Left forelimb (tissue), 1 donor: ENCODE measurements around the gene OR6B1.
"Not testable (repeated sequence)": the region's sequence is repeated elsewhere in the genome, so short reads cannot be mapped to it uniquely, and the experiment has no call there.

Experiments used
- DNase-seq: peaks from one replicate; pipeline ENCODE4 v3.0.0-alpha.2; 2018; ENCODE audit warnings: low spot score

Gene OR6B1

DNA sequence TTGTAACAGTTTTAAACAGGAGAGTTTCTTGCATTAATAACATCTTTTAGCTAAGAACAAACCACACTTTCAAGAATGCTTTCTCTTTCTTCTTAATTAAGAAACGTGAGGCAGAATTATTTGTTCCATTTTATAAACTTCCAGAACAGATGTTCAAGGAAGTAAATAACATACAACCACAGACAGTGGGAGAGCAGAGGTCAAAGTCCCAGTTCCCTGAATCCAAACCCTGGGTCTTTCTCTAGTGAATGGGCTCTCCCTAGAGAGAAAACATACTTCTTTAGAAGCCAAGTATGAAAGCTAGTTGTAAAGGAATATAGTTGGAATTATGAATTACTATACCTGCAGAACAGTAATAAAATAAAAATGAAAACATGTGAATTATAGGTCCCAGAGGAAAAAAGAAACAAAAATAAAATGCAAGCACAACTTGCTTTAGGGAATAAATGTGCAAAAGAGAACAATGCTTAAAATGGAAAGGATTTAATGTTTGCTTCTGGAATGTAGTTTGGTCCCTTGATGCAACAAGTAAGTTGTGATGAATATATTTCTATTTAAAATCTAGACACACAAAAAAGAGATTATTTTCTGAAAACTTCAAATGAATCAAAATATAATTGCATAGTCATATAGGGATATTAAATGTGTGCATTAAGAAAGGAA, 6.0 kb downstream of the OR6B1 start:
- DNase-seq = no peak

DNA sequence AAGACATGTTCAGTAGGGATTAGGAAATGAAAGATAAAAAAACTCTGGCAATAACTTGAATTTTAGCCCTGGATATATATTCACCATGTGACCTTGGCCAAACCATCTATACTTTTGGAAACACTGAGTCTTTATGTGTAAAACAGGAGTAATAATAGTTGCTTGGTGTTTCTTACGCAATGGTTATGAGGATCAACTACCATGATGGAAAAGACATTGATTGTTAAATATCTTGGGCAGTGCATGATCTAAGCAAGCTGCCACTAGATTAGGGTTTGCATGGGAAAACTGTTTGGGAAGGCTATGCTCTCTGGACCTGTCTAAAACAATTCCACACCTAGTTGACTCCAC, 6.5 kb downstream of the OR6B1 start:
- DNase-seq = no peak

DNA sequence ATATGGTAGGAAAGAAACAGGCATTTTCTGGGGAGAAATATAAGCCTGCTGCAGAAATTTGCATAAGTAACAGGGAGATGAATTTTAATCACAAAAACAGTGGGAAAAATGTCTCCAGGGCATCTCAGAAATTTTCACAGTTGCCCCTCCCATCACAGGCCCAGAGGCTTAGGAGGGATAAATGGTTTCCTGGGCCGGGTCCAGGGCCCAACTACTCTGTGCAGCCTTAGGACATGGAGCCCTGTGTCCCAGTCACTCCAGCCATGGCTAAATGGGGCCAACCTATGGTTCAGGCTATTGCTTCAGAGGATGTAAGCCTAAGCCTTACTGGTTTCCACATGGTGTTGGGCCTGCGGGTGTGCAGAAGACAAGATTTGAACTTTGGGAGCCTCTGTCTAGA, 9.2 kb downstream of the OR6B1 start:
- no peak for DNase-seq

DNA sequence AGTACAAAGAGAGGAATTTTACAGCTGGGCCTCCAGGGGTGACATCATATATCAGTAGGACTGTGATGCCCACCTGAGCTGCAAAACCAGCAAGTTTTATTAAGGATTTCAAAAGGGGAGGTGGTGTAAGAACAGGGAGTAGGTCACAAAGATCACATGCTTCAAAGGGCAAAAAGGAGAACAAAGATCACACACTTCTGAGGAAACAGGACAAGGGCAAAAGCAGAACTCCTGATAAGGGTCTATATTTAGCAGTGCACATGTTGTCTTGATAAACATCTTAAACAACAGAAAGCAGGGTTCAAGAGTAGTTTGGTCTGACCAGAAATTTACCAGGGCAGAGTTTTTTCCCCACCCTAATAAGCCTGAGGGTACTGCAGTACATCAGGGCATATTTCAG, 9.9 kb downstream of the OR6B1 start:
- not testable (repeated sequence) for DNase-seq

DNA sequence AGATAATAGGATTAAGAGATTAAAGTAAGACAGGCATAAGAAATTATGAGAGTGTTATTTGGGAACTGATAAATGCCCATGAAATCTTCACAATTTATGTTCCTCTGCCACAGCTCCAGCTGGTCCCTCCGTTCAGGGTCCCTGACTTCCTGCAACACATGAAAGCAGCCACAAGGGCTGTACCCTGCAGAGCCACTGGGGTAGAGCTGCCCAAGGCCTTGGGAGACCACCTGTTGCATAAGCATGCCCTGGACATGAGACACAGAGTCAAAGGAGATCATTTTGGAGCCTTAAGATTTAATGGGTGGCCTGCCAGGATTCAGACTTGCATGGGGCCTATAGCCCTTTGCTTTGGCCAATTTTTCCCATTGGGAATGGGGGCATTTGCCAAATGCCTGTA, 10.7 kb downstream of the OR6B1 start:
- not testable (repeated sequence) for DNase-seq

DNA sequence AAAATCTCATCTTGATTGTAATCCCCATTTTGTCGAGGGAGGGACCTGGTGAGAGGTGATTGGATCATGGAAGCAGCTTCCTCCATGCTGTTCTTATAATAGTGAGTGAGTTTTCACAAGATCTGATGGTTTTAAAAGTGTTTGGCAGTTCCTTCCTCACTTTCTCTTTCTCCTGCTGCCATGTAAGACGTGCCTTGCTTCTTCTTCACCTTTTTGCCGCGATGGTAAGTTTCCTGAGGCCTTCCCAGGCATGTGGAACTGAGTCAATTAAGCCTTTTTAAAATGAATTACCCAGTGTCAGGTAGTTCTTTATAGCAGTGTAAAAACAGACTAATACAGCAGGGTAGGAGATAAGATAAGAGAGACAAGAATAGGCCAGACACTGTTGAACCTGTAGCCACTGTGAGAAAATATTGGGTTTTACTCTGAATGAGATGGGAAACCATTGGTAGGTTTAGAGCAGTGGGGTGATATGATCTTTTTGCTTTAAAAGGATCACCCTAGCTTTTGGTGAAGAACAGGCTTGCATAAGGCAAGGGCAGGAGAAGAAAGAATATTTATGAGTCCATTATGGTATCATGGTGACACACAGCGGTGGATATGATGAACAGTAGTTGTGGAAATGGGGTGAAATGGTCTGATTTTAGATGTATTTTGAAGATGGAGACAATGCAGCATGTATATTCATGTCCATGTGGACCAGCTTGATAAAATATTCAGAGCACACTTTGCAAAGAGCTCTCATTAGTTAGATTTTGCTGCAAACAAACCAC, 11.5 kb downstream of the OR6B1 start:
- no peak for DNase-seq

DNA sequence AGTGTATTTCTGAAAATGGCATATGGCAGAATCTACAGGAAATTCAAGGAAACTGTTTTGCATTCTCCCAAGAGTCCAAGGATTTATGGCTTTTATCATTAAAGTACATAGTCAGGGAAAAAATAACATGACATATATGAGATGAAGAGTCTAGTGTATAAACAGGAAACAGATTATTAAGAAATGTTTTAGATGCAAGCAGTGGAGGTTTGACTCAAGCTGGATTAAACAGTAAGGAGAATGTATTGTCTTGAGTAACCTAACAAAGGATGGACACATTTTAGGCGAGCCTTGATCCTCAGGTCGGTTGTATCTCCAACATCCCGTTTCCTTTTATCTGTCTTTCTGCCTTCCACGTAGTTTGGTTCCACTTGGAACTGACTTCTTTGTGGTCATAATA, 17.9 kb downstream of the OR6B1 start:
- no peak for DNase-seq

DNA sequence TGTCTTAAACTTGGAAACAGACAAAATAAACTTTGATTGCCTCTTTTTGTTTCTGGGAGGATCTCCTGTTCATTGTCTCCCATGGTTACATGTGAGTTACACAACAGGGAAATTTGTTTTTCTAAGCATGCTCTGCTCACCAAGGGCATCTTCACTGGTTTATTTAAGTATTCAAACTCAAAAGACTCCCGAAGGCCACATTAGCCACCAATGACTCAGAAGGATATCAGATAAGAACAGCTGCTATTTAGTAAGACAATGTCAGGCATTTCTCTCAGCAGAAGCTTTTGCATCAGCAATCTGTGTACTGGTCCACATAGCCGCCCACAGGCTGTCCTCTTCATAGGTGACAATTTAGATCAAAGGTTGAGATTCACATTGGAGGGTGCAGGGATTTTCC, 19.3 kb downstream of the OR6B1 start:
- DNase-seq = no peak

DNA sequence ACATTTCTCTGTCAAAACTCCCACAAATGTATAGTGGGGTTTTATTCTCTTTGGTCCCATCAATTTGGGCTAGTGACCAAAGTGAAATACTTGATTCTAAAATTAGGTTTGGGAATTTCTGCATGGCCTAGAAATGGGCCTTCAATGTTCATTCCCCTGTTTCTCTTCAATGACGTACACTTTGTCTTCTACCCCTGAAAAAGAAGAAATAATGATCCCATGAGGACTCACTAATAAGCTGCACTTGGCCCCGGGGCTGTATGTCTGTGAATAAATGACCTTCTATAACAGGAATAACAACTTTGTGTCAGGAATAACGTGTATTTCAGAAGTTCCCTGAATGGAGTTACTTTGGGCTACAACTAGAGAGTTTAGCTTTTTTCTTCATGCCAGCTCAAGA, 20.2 kb downstream of the OR6B1 start:
- no peak for DNase-seq

DNA sequence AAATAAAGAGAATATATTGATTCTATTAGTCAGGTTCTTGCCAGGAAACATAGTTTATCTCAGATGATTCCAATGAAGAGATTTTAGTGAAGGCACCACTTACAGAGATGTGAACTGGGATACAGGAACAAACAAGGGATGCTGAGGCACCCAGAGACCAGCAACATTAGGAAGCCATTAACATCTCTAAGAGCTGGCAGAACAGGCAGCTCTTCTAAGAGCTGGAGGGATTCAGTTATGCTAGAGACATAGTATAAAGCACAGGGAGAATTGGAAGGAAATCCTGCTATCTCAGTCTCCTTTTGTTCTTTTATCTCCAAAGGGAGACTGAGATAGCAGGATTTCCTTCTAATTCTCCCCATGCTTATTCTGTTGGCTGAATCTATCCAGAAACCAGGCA, 22.0 kb downstream of the OR6B1 start:
- no peak for DNase-seq

DNA sequence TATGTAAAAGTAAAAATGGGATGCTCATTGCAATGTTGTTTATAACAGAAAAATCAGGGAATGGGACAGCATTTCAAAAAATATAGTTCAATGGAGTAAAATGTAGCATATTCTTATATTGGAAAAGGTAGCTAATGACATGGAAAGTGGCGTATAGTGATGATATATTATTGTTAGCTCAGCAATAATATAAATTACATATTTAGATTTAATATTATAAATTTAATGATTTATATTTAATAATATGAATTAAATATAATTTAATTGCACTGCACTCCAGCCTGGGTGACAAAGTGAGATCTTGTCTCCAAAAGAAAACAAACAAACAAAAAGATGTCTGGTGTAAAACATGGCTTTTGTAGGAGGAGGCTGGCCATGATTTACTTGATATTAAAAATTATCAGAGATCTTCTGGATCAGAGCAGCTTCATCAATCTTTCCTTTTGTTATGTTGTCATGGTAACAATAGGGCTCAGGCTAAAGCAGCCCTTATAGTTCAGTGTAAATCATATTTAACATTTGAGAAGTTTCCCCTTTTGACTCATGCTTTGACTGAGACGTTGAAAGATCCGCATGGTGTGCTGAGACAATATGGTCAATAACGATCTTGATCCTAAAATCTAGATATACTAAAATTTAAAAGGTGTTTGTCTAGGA, 23.2 kb downstream of the OR6B1 start:
- no peak for DNase-seq

DNA sequence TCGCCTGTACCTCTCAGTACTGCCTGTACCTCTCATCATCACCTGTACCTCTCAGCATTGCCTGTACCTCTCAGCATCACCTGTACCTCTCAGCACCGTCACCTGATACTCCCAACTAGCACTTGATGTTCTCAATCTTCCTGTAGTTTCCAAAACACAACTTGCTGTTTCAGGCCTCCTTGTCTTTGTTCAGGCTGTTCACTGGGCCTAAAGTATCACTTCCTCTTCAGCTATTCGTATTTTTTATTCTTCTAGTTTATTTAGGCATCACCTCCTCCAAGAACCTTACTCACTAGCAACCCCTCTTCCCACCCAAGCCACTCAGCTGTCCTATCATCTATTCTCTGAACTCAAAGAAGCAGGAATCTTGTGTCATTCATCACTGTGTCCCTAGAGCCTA, 24.1 kb downstream of the OR6B1 start:
- no peak for DNase-seq

DNA sequence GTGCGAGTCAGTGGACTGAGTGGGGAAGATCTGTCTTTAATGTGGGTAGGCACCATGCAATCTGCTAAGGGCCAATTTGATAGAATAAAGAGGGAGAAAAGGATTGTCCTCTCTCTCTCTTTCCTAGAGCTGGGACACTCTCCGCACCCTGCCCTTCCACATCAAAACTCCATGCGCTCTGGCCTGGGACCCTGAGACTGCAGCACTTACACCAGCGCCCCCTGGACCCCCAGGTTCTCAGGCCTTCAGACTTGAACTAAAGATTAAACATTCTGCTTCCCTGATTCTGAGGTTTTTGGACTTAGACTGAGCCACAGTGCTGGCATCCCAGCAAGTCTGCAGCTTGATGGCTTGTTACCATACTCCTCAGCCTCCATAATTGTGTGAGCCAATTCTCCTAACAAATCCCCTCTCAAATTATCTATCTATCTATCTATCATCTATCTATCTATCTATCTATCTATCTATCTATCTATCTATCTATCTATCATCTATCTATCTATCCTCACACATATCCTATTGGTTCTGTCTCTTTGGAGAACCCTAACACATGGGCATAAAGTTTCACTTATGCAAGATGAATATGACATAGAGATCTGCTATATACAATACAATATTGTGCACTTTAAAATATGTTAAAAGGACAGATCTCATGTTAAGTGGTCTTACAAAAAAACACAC, 26.2 kb downstream of the OR6B1 start:
- no peak for DNase-seq

DNA sequence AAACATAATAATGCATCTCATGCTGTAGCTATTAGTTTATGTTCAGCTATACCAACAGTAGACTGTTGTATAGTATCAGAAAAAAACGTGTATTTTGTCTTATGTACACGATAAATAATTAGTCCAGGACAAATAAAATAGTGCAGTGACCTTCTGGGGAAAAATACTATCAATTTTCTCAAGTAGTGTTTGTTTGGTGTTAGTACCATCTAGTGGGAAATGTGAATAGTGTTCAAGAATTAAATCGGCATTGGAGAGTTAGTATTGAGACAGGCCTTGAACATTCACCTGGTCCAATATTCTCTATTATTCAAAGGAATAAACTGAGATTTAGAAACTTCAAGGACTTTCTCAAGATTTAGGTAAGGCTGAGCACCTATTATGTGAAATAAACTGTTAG, 26.9 kb downstream of the OR6B1 start:
- no peak for DNase-seq

DNA sequence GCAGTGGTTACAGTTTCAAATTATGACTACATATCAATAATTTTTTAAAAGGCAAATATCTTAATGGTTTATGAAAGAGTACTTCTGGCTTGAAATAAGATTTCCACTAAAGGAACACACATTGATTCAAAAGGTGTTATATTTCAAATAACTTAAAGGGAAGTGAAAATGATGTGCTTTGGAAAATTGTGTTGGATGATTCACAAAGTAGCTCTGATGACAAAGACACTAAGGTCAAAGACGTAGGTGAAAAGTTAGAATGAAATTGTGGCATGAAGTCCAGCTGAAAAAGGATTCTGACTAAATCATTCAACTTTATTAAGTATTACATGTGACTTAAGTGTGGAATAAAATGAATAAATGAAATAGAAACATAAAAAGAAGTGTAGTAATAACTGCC, 27.9 kb downstream of the OR6B1 start:
- no peak for DNase-seq

DNA sequence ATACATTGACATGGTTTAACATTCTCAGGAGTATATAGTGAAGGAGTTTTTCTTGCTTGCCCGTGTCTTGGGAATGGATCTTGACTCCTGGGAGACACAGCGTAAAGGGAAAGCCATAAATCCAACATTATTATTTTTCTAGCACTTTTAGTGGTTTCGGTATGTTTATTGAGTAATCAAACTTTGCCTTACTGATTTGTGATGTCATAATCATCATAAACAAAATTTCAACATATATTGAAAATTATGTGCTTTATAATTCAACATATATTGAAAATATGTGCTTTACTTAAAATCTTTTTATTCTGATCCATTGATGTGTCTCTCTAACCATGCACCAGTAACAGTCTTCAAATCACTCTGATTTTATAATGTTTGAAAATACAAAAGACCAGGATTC, 28.4 kb downstream of the OR6B1 start:
- DNase-seq = no peak

DNA sequence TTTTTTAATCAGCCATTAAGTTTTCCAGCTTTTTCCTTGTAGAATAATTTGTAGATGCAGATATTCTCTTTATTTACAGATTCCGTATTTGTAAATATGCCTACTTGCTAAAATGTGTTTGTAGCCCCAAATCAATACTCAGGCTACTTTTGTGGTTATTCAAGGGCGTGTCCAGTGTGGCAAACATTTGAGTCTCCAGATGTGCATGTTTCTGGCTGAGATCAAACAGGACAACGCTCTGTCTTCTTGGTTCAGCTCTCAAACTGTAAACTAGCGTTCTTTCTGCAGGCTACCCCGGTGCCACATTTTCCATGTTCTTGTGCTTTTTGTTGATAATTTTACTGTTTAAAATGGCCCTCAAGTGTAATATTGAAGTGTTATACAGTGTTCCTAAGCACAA, 32.4 kb downstream of the OR6B1 start:
- DNase-seq = no peak

DNA sequence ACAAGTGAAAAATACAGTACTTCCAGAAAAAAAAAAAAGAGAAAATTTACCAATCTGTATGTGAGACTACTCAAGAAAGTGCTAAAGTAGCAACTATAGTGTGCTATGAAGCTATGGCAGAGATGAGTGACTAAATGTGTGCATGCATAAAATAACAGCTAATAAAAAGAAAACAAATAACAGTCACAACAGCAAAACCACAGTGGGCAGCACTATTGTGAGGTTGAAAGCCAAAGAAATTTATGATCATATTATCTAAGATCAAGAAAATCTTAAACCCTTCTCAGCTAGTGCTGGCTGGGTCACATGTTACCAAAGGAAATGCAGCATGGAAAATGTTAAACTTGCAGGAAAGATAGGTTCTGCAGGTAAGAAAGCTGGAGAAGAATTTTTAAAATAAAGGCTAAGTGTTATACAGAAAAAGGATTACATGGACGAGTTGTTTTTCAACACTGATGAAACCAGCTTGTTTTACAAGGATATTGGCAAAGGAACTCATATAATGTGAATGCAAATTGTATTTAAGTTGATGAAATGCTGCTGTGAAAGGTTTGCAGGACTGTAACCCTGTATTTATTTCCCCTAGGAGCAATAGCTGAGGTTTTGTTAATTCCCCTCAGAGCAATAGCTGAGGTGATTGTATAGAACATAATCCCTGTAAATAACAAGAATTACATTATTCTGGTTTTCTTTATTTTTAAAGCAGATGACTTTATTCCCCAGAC, 33.0 kb downstream of the OR6B1 start:
- no peak for DNase-seq

DNA sequence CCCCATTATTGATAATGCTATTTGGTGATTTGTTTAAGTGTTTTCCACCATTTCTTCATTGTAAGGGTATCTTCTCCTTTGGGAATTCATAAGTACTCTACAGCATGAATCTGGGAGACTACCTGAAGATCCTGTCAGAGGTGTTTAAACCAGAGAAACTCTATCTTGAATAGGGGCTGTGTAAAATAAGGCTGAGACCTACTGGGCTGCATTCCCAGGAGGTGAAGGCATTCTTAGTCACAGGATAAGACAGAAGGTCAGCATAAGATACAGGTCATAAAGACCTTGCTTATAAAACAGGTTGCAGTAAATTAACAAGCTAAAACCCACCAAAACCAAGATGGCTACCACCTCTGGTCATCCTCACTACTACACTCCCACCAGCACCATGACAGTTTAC, 35.3 kb downstream of the OR6B1 start:
- no peak for DNase-seq

DNA sequence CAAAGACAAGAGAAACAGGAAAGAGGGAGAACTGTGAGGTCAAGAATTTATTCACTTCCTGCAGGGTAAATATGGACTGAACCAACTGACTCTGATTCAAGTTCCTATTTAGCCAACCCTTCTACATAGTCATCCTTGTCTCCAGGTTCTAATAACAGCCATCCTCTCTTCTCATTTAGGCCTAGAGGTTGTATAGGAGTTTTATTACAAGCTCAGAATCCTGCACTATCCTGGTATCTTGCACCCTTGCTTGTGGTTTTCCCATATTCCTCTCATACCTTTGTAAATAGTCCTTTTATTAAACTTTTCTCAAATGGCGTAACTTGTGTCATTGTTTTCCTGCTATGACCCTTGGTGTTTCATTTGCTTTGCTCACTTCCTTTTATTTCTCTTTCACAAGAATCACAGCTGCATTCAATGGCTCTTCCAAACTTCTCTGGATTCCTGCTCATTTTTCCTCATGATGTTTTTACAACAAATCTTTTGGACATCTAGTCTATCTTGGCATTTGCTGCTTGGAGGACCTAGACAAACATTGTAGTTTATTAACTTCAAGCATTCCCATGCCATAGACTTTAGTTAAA, 36.3 kb downstream of the OR6B1 start:
- DNase-seq = no peak

DNA sequence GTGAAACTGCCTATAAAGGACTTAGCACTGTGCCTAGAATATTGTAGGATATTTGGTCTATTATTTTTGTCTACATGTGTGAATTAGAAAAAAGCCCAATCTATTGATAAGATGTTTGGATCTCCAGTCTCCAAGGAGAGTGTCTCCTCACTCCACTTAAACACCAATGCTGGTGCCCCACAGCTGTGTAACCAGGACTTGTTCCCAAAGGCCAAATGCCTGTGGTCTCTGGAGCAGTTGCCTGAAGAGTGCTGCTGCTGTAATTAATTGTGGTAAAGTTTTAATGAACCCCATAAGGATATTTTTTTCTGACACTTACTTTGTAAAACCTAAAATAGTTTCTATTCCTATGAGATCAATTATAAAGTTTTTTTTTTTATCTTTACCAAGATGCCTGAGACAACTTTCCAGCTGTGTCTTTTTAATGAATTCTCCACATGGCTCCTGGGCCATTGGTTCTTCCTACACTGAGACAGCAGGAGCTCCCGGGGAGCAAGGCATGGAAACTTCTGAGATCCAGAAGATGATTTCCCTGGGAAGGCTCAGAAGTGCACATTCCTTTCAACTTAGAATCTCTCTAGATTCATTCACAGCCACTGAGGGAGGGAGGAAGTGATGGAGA, 37.4 kb downstream of the OR6B1 start:
- DNase-seq = no peak
